Measurements from ENCODE around the gene PIK3IP1.

Gene PIK3IP1

DNA sequence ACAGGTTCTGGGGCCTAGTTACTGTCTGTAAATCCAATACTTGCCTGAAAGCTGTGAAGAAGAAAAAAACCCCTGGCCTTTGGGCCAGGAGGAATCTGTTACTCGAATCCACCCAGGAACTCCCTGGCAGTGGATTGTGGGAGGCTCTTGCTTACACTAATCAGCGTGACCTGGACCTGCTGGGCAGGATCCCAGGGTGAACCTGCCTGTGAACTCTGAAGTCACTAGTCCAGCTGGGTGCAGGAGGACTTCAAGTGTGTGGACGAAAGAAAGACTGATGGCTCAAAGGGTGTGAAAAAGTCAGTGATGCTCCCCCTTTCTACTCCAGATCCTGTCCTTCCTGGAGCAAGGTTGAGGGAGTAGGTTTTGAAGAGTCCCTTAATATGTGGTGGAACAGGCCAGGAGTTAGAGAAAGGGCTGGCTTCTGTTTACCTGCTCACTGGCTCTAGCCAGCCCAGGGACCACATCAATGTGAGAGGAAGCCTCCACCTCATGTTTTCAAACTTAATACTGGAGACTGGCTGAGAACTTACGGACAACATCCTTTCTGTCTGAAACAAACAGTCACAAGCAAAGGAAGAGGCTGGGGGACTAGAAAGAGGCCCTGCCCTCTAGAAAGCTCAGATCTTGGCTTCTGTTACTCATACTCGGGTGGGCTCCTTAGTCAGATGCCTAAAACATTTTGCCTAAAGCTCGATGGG is 13.5 kb downstream of the PIK3IP1 start:
- H3K4me3 ChIP-seq (ENCODE audit: low read length) = no peak overlapping the region
- no peak for DNase-seq (ENCODE audit: low read depth)

DNA sequence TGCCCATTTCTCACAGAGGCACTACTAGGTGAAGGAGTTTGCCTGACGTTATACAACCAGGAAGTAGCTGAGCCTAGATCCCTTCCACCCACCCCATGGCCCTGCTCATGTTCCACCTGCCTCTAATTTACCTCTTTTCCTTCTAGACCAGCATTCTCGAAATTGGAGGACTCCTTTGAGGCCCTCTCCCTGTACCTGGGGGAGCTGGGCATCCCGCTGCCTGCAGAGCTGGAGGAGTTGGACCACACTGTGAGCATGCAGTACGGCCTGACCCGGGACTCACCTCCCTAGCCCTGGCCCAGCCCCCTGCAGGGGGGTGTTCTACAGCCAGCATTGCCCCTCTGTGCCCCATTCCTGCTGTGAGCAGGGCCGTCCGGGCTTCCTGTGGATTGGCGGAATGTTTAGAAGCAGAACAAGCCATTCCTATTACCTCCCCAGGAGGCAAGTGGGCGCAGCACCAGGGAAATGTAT is 14.1 kb downstream of the PIK3IP1 start:
- no peak for TF ChIP-seq CTCF (IDR thresholded peaks at IDR 0.05; ENCODE audit: insufficient read depth, low read depth, low read length, missing control alignments)
- no peak for DNase-seq (ENCODE audit: low read depth)
- no peak overlapping the region for H3K4me3 ChIP-seq (ENCODE audit: low read length)

More for the DNA sequence above, 13.5 kb downstream of the PIK3IP1 start:
- TF ChIP-seq CTCF (IDR thresholded peaks at IDR 0.05; ENCODE audit: insufficient read depth, low read depth, low read length, missing control alignments) = no peak

DNA sequence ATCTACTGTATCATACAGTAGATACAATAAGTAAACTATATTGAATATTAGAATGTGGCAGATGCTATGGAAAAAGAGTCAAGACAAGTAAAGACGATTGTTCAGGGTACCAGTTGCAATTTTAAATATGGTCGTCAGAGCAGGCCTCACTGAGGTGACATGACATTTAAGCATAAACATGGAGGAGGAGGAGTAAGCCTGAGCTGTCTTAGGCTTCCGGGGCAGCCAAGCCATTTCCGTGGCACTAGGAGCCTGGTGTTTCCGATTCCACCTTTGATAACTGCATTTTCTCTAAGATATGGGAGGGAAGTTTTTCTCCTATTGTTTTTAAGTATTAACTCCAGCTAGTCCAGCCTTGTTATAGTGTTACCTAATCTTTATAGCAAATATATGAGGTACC is 14.5 kb downstream of the PIK3IP1 start:
- no peak overlapping the region for H3K4me3 ChIP-seq (ENCODE audit: low read length)
- TF ChIP-seq CTCF (IDR thresholded peaks at IDR 0.05; ENCODE audit: insufficient read depth, low read depth, low read length, missing control alignments) = no peak
- no peak for DNase-seq (ENCODE audit: low read depth)

GRCh38 chr22:31276426-31277167 is 15.7 kb downstream of the PIK3IP1 start:
- no peak for TF ChIP-seq CTCF (IDR thresholded peaks at IDR 0.05; ENCODE audit: insufficient read depth, low read depth, low read length, missing control alignments)
- H3K4me3 ChIP-seq (ENCODE audit: low read length) = no peak overlapping the region
- DNase-seq (ENCODE audit: low read depth) = no peak

DNA sequence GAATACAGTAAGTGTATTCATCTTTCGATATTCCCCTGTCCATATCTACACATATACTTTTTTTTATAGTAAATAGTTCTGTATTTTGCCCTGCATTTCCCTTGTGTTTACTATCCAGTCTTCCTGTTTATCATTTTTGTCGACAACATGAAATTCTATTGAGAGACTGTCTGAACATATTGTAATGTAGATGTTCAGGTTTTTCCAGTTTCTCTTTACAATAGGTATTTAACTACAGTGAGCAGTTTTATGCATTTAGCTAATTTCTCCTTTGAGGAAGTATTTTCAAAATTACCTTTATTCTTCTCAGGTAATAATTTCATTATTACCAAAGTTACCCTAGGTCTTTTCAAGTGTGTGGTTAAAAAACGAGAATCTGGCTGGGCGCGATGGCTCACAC is 16.7 kb downstream of the PIK3IP1 start:
- no peak for TF ChIP-seq CTCF (IDR thresholded peaks at IDR 0.05; ENCODE audit: insufficient read depth, low read depth, low read length, missing control alignments)
- H3K4me3 ChIP-seq (ENCODE audit: low read length) = no peak overlapping the region
- peak; percentile 39 for DNase-seq (ENCODE audit: low read depth)

DNA sequence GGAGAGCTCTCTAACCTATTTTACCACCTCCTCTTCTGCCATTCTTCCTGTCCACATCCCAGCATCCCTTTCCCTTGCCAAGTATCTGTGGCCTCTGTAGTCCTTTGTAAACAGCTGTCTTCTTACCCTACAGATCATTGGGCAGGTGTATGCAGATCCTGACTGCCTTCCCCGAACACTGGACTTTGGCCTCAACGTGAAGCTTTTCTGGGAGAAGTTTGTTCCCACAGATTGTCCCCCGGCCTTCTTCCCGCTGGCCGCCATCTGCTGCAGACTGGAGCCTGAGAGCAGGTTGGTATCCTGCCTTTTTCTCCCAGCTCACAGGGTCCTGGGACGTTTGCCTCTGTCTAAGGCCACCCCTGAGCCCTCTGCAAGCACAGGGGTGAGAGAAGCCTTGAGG is 17.3 kb downstream of the PIK3IP1 start:
- DNase-seq (ENCODE audit: low read depth) = no peak
- no peak for TF ChIP-seq CTCF (IDR thresholded peaks at IDR 0.05; ENCODE audit: insufficient read depth, low read depth, low read length, missing control alignments)

More for the DNA sequence above, 17.3 kb downstream of the PIK3IP1 start:
- H3K4me3 ChIP-seq (ENCODE audit: low read length) = no peak overlapping the region
